Islet precursor cell (in vitro differentiated cells): ENCODE results near the gene ZFP91.

ENCODE experiments used
- DNase-seq: peaks from one replicate; pipeline ENCODE4 v3.0.0-alpha.2; 2018

ZFP91 gene

GRCh38 chr11:58591659-58592058 is 12.8 kb downstream of the ZFP91 start:
- DNase-seq = no peak

GRCh38 chr11:58592760-58593472 is 14.1 kb downstream of the ZFP91 start:
- no peak for DNase-seq

GRCh38 chr11:58594826-58595225 is 16.0 kb downstream of the ZFP91 start:
- DNase-seq = no peak

GRCh38 chr11:58596621-58597020 is 17.8 kb downstream of the ZFP91 start:
- no peak for DNase-seq

- DNase-seq = no peak
Observed at GRCh38 chr11:58597486-58598144, 18.8 kb downstream of the ZFP91 start.

- no peak for DNase-seq
Observed at GRCh38 chr11:58600510-58600909, 21.6 kb downstream of the ZFP91 start.

- no peak for DNase-seq
Observed at GRCh38 chr11:58606930-58607714, 28.3 kb downstream of the ZFP91 start.

- no peak for DNase-seq
Observed at GRCh38 chr11:58608331-58608730, 29.5 kb downstream of the ZFP91 start.

GRCh38 chr11:58609723-58610122 is 30.9 kb downstream of the ZFP91 start:
- DNase-seq = no peak

GRCh38 chr11:58613228-58613627 is 34.4 kb downstream of the ZFP91 start:
- no peak for DNase-seq

- no peak for DNase-seq
Observed at GRCh38 chr11:58615559-58615958, 36.7 kb downstream of the ZFP91 start.

- DNase-seq = no peak
Observed at GRCh38 chr11:58616594-58616993, 37.7 kb downstream of the ZFP91 start.

GRCh38 chr11:58617976-58618557 is 39.2 kb downstream of the ZFP91 start:
- DNase-seq = no peak

- no peak for DNase-seq
Observed at GRCh38 chr11:58621586-58622262, 42.9 kb downstream of the ZFP91 start.

GRCh38 chr11:58622344-58622743 is 43.5 kb downstream of the ZFP91 start, which contains the start of gene CNTF:
TSS of gene CNTF (plus strand) at chr11:58622665. CDS start at chr11:58622753, 88 bp downstream.
- no peak for DNase-seq

GRCh38 chr11:58625086-58625485 is 46.2 kb downstream of the ZFP91 start:
- DNase-seq = no peak

GRCh38 chr11:58625826-58626460 is 47.1 kb downstream of the ZFP91 start:
- DNase-seq = no peak

GRCh38 chr11:58626934-58627483 is 48.1 kb downstream of the ZFP91 start:
- DNase-seq = no peak

GRCh38 chr11:58628446-58628845 is 49.6 kb downstream of the ZFP91 start:
- no peak for DNase-seq

- DNase-seq = no peak
Observed at GRCh38 chr11:58629857-58630256, 51.0 kb downstream of the ZFP91 start.

GRCh38 chr11:58631378-58631777 is 52.5 kb downstream of the ZFP91 start:
- DNase-seq = no peak

- no peak for DNase-seq
Observed at GRCh38 chr11:58632510-58632909, 53.6 kb downstream of the ZFP91 start.
